Measurements from ENCODE around the gene AUTS2.

AUTS2 gene

GRCh38 chr7:70787771-70788170 is 1189.5 kb downstream of the AUTS2 start:
- in situ Hi-C loops (cut with HindIII; ENCODE audit: low sequenced_read_pairs), result no loop called here
- H3K4me3 ChIP-seq (ENCODE audit: low read depth, low read length), result no peak overlapping the region
- DNase-seq (ENCODE audit: low read depth), result no peak
- TF ChIP-seq CTCF (IDR thresholded peaks at IDR 0.05; ENCODE audit: low read depth, low read length, missing control alignments), result no peak

- in situ Hi-C loops (cut with HindIII; ENCODE audit: low sequenced_read_pairs), result no loop called here
- DNase-seq (ENCODE audit: low read depth), result no peak
- TF ChIP-seq CTCF (IDR thresholded peaks at IDR 0.05; ENCODE audit: low read depth, low read length, missing control alignments), result no peak
- H3K4me3 ChIP-seq (ENCODE audit: low read depth, low read length), result no peak overlapping the region
Measured at GRCh38 chr7:70788276-70788675, 1190.0 kb downstream of the AUTS2 start.

- no peak for TF ChIP-seq CTCF (IDR thresholded peaks at IDR 0.05; ENCODE audit: low read depth, low read length, missing control alignments)
- no peak for DNase-seq (ENCODE audit: low read depth)
- no peak overlapping the region for H3K4me3 ChIP-seq (ENCODE audit: low read depth, low read length)
- in situ Hi-C loops (cut with HindIII; ENCODE audit: low sequenced_read_pairs), result no loop called here
Measured at GRCh38 chr7:70789481-70790214, 1191.4 kb downstream of the AUTS2 start.

- no peak for DNase-seq (ENCODE audit: low read depth)
- in situ Hi-C loops (cut with HindIII; ENCODE audit: low sequenced_read_pairs), result no loop called here
- no peak for TF ChIP-seq CTCF (IDR thresholded peaks at IDR 0.05; ENCODE audit: low read depth, low read length, missing control alignments)
- no peak overlapping the region for H3K4me3 ChIP-seq (ENCODE audit: low read depth, low read length)
Measured at GRCh38 chr7:70790215-70791073, 1192.2 kb downstream of the AUTS2 start.

GRCh38 chr7:70791341-70791740 is 1193.1 kb downstream of the AUTS2 start:
- no peak for TF ChIP-seq CTCF (IDR thresholded peaks at IDR 0.05; ENCODE audit: low read depth, low read length, missing control alignments)
- H3K4me3 ChIP-seq (ENCODE audit: low read depth, low read length), result no peak overlapping the region
- in situ Hi-C loops (cut with HindIII; ENCODE audit: low sequenced_read_pairs), result no loop called here
- no peak for DNase-seq (ENCODE audit: low read depth)

- TF ChIP-seq CTCF (IDR thresholded peaks at IDR 0.05; ENCODE audit: low read depth, low read length, missing control alignments), result no peak
- DNase-seq (ENCODE audit: low read depth), result no peak
- in situ Hi-C loops (cut with HindIII; ENCODE audit: low sequenced_read_pairs), result no loop called here
- H3K4me3 ChIP-seq (ENCODE audit: low read depth, low read length), result no peak overlapping the region
Measured at GRCh38 chr7:70793060-70793459, 1194.8 kb downstream of the AUTS2 start.
